ENCODE results near the gene S100A10.
A peak's percentile ranks its signal among the peaks of the same experiment; 100 is the strongest.

Gene S100A10

DNA sequence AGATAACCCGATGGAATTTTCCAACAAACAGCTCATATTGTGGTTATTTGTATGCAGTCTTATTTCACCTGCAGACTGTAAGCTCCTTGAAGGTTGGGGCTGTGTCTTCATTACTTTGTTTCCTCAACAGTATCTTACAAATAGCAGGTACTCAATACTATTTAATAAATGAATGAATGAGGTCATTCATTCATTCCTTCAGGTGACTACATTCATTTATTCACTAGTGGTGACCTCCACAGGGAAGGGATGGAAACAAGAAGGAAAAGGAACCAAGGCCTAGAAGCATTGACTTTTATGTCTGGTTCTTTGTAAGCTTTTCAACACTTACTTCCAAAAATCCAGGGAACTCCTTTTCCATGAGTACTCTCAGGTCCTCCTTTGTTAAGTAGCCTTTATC lies 7.9 kb downstream of the S100A10 start:
- no peak for DNase-seq

DNA sequence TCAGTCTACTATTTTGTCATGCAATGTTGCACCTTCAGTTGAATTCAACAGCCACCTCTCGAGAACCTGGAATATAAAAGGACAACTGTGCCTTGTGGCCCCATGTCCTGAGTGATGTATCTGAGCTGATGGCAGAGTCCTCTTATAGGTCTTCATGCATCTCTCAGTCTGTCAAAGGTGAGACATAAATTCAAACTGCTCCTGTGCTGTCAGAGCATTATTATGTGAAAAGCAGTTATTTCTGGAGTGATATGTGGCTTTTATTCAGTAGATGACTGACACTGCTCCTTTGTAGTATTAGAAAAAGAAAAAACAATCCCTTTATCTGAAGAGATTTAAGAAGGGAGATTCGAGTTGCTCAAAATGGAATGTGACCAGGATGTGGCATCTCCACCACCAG lies 8.4 kb downstream of the S100A10 start:
- no peak for DNase-seq

DNA sequence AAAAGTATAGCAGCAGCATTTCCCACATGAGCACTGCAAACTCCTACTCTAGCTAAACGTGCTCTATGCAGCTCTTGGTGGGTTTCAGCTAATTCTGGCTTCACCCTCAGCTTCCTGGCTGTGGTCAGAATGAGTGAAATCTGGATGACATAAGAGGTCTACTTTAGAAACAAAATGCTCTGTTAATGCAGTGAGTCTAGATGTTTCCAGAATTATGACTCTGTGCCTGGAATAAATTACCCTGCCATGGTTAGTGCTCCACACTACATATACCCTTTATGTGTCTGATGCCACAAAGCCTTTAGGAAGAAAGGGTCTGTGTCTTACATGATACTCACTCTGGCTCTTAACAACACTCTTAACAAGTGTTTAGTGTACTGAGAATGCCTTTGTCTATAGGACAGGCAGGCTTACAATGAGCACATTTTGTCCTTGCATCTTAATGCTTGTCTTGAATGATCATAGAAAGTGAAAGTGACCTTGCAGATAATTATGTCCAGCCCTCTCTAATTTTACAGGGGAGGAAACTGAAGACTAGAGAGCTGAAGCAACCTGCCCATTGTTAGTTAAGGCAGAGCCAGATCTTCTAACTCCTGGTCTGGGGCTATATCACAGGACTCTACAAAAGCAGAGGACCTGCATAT lies 9.2 kb downstream of the S100A10 start:
- DNase-seq: peak; percentile 47

DNA sequence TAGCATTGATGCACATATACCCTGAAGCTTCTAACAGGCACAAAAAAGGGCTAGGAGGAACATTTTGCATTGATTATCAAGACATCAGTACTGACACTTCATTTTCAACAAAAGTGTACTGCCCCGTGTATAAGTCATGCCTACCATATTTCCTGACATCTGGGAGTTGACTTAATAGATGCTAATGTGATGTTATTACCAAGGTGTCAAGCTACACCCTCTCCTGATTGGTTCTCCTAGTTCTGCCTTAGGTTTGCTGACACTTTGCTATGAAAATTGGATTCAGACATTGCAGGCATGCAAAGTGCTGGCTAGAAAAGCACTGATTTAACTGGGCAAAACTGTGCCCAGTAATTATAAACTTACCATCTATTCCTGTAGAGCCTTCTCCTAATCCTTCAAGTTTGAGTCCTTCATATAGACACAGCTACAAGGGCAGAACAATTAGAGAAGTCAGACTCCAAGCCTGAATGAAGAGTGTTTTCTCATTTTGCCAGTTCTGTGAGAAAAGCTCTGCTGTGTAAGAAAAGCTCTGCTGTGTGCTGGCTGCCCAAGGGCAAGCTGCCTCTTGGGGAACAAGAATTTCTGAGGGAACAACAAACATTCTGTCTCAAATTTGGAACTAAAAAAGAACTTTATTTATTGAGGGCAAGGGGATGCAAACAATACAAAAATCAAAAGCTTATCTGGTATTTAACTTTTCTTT lies 11.2 kb downstream of the S100A10 start:
- DNase-seq: no peak

DNA sequence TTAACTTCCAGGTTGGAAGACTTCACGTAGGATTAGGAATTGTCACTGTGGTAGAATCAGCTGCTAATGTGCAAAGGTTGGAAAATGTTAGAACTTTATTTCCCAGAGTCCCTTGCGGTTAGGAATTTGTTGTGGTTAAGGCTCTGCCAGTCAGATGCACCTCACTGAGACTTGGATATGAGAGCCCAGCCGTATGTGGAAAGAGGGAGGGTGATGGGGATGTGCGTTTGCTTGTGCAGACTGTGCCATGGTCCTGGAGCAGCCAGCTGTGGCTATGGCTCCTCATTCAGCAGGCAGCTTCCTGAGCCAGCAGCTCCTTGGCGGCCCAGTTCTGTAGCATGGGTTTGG lies 12.5 kb downstream of the S100A10 start:
- no peak for DNase-seq

DNA sequence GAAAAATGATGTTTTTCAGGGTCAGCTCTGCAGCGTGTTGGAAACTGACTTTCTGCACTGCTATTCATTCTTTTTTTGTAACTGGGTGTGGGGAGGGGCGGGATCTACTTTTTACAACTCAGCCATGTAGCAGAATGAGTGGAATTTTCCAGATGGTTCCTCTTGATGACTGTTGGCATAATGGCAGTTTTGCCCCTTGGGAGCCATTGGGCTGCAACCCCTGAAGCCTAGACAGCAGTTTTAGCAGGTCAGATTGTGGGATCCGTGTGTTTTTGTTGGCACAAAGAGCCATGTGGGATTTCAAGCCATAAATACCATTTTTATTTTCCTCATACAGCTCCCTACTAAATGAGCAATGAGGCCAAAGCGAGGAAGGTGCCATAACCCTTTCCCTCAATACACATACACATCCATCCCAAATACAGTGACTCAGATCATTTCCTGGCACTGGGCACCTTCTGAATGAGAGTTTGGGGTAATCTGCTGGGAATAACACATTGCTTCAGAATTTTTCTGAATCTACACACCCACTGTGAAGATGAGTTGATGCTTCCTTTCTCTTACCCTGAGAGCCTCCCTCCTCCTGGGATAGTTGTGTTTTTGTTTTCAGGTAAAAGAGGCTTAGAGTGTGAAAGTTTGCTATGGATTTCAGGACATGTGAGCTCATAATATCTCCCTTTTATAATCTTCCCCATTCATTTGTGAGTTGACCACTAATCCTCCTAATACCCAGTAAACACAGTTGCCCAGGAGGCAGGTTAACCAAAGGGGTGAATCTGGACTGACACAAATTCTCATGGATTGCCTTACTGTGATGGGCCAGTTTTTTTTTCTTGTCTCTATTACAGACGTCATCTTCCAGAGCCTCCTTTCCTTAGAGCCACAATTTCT lies 13.1 kb downstream of the S100A10 start:
- DNase-seq: no peak

DNA sequence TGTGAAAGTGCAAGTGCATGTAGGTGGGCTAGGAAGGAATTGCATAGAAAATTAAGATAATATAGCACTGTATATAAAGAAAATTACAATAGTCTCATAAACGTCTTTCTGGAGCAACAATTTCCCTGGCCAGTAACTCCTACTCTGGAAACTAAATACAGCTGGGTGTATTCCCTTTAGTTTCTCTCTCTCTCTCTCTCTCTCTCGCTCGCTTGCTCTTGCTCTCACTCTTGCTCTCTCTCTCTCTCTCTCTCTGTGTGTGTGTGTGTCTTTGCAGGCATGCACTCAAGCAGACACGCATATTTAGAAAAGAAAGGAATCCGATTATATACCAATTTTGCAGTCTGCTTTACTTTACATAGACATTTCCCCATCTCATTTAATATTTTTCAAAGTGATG lies 14.7 kb downstream of the S100A10 start:
- DNase-seq: no peak

DNA sequence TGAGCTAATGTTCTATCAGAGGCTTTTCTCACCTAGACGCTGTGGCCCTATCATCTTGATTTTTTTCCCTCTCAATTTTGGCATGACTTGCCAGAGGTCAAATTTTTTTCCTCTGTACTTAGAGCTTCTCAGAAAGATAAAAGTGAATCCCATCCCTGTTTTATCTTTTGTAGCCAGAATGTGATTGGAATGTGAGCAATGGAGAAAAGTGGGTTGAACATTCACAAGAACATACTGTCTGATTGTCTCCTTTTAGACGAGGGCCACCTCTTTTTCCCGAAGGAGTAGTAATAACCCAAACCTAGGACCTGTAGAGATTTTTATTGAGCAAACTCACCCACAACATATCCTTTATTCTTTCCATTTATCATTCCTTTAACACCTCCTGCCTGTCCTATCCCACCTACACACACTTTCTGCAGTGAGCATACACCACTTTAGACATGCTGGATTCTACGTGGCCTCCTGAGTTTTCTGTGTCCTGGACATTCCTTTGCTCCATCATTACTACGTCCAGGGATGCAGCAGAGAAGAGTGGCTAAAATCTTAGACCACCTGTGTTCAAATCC lies 15.9 kb downstream of the S100A10 start:
- no peak for DNase-seq

DNA sequence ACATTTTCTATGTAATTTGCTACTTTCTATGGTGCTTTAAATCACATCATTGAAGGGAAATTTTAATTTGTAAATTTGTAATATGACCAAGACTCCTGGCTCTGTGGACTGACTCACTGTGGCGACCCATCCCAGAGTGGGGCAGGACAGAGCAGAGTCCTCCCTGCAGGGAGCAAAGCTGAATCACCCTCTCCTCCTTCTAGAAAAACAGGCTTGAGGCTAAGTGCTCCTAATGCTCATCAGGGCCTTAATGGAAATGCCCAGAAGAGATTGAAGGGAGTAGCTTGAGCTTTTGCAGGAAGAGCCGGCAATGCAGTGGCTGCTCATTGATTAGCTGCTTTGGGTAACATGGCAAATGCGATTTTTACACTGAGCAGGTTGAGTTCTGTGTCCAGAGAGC lies 16.8 kb downstream of the S100A10 start:
- DNase-seq: no peak

DNA sequence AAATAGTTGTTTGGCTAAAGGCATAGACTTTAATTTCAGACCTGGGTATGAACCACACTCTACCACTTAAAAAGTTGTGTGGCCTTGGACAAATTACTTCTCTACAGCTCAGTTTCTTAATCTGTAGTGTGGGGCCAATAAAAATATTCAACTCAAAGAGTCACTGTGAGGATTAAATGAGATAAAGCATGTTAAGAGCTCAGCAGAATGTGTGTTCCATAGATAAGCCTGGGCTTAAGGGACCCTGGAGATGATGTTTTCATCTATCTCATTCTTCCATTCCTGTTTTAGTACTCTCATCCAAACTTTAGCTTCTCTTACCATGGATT lies 17.7 kb downstream of the S100A10 start:
- no peak for DNase-seq

DNA sequence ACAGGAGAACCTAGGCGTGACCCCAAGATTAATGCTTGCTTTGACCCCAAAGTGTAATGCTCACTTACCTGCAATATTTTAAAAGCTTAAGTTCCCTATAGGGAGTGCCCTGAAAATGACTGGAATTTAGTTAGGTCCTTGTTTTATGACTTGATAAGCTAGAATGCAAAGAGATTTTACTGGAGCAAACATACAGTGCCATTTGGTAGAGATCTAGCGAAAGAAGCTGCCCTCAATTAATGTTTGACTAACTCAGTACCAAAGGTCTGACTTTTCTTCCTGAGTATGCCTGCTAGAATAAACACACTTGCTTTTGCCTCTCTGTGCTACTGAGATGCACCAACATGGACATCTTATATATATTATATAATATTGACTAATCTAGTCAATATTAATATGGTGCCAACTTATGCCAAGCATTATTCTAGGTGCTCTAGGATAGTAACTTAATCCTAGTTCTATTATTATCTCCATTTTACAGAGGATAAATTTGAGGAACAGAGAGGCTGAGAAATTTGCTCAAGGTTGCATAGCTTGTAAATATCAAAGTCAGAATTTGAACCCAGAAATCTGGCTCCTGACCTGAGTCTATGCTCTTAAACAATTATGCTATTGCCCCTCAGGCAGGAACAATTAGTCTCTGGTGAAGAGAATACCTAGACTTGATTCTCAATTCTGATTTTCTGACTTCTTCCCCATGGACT lies 18.2 kb downstream of the S100A10 start:
- no peak for DNase-seq

DNA sequence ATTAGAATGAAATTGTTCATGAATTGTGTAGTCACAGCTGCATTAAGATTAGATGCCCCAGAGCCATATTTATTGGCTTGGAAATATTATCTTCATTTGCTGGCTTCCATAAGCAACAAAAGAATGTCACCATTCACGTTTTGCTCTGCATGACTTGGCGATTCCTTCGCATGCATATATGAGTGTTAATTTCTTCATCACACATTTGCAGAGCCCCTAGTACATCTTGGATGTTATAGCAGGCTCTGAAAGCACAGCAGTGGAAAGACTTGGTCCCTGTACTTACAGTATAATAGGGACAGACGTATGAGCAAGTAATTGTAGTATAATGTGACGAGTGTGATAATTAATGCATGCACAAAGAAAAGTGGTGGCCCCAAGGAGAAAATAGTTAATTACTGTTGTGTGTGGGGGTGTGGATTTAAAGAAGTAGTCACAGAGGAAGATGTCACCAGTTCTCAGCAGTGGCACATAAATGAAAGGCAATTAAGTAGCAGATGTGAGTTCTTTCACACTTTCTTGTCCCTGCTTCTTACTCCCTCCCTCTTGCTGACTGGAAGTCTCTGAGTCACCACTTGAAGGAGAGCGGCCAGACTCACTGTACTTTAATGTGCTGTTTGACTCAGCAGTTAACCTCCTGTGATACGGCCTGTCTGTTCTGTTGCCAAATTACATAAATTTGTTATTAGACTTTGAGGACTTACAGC lies 21.0 kb downstream of the S100A10 start:
- DNase-seq: peak; percentile 59

DNA sequence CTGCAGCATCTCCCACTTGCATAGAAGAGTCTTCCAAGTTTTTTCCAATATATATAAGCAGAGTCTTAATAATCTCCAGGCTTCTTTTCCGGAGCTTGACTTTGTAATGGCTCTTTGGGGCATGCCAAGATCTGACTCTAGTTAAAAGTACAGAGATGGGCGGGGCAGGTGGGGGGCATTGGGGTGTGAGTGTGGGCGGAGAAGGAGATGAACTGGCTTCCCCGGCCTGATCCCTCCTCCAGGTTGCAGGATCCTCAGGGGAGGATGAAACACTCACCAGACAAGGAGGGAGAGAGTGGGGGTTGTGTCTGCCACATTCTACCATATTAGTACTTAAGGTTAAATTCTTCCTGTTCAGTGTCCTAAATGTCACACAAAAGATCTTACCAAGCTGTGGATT lies 23.0 kb downstream of the S100A10 start:
- no peak for DNase-seq

DNA sequence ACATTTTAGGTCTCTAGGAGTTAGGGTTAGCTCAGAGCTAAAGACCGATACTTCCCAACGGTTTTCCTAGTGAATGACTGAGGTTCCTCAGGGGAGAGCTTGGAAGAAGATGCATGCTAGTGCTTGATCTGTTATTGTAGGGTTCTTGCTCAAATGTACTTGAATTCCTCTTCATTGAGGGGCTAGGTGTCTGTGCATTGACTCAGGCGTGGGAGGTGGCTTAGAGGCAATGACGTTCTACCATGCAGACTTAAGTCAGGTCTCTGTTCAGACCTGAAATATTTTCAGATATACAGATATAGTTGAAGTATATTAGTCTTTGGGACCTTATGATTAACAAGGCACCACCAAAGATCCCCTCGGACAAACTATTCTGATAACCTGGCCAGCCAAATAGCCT lies 23.5 kb downstream of the S100A10 start:
- DNase-seq: no peak

DNA sequence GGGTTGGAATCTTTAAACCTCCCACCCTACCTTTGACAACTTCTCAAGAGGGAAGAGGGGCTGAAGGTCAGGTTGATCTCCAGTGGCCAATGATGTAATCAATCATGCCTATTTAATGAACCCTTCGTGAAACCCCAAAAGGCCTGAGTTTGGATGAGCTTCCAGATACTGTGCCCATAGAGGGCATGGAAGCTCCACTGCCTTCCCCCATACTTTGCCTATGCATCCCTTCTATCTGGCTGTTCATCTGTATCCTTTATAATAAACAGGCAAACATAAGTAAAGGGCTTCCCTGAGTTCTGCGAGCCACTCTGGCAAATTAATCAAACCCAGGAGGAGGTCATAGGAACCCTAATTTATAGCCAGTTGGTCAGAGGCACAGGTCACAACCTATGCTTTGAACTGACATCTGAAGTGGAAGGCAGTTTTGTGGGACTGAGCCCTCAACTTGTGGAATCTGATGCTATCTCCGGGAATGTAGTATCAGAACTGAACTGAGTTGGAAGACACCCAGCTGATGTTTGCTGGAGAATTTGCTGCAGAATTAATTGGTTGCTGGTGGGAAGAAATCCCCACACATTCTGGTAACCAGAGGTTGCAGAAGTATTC lies 24.8 kb downstream of the S100A10 start:
- no peak for DNase-seq

DNA sequence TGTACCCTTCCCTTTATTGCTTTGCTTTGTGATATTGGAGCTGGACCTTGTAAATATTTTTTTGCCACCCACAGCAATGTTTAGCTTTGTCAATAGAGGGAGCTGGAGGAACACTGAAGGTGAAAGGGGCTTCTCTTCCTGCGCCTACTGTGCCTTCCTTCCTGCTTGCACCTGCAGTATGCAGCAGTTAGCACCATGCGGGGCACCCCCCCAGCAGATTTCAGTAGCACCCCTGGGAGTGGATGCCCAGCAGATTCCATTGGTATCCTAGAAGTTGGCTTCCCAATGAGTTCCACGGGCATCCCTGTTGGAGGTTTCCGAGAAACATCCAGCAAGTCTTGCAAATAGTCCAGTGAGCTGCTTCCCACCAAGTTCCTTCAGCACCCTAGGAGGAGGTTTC lies 25.6 kb downstream of the S100A10 start:
- peak; percentile 47 for DNase-seq

DNA sequence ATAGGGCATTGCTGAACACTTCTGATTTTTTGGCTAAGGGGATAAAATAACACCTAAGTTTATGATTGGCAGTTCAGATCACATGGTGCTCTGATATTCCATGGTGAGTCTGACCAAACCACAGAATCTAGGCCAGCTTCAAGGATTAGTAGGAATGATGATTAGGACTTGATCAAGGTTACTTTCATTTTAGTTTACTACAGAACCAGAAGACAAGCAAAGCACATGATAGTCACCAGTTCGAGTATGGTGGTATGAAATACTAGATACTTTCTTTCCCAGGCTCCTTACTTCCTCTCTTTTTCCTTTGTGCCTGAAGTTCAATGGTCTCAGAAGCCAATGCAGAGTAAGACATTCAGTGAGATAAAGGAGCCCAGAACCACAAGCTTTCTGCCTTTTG lies 26.6 kb downstream of the S100A10 start:
- no peak for DNase-seq

DNA sequence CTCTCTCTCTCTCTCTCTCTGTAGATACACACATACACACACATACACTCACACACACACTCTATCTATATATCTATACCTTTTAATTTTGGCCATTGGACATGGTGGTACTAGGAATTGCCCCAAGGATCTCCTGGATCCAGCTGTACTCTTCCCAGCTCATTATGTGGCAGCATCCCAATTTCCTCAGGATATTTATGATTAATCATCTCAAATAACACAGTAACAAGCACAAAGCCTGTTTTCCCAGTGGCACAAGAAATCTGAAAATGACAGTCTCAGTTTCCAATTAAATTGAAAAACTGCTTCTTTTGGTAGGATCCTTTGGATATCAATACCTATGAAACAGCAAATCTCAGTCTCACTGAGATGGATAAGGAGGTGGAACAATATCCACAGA lies 27.6 kb downstream of the S100A10 start:
- DNase-seq: no peak

DNA sequence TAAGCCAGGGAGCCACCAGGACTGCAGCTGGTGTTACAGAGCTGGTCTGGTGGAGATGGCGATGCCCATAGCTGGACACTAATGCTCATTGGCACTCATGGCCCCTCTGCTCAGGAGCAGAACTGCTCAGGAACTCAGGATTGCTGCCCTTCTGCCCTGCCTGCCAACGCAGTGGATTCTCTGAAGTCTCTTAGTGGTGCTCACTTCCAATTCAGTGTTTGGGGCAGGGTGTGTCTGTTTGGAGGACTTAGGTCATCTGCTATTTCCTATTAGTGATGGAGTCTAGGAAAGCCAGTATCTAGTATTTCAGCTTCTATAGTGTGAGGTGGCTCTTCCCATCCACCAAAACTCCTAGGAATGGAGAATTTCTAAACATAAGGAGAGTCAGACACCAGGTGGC lies 29.1 kb downstream of the S100A10 start:
- DNase-seq: no peak

DNA sequence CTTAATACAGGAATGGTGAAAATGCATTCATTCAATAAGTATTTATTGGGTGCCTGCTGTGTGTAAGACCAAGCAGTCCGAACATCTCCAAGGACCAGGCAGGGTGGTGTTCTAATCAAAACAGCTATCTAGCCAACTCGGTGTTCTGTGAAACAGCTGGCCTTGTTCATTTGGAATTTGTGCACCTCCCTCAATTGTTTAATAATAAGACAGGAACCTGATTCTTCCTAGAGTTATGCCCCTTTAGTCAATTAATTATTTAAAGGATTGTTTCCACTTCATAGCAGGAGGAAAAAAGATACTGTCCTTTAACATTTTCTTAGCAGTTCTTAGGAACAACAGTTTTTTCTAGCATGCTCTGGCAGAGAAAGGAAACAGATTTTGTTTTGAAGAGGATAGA lies 30.4 kb downstream of the S100A10 start:
- no peak for DNase-seq

DNA sequence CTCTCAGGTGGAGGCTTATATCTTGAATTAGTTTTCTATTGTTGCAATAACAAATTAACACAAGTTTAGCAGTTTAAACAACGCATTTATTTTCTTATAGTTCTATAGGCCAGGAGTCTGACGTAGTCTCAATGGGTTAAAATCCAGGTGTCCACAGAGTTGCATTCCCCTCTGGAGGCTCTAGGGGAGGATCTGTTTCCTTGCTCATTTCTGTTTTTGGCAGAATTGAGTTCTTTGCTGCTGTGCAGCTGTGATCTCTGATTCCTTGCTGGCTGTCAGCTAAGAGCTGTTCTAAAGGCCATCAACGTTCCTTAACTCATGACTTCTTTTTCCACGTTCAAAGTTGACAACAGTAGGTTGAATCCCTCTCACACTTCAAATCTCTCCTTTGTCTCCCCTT lies 31.8 kb downstream of the S100A10 start:
- no peak for DNase-seq
